GM19467 (cell line): ENCODE results near the gene IQSEC3.
"Not testable (repeated sequence)": the region's sequence is repeated elsewhere in the genome, so short reads cannot be mapped to it uniquely, and the experiment has no call there.

Experiments
- ATAC-seq: cut with Tn5 transposase; IDR thresholded peaks from one replicate; pipeline ENCODE4 v1.9.1; 2021; ENCODE audit warnings: mild to moderate bottlenecking, moderate library complexity; ENCODE audit not compliant: unreplicated experiment

Gene IQSEC3

DNA sequence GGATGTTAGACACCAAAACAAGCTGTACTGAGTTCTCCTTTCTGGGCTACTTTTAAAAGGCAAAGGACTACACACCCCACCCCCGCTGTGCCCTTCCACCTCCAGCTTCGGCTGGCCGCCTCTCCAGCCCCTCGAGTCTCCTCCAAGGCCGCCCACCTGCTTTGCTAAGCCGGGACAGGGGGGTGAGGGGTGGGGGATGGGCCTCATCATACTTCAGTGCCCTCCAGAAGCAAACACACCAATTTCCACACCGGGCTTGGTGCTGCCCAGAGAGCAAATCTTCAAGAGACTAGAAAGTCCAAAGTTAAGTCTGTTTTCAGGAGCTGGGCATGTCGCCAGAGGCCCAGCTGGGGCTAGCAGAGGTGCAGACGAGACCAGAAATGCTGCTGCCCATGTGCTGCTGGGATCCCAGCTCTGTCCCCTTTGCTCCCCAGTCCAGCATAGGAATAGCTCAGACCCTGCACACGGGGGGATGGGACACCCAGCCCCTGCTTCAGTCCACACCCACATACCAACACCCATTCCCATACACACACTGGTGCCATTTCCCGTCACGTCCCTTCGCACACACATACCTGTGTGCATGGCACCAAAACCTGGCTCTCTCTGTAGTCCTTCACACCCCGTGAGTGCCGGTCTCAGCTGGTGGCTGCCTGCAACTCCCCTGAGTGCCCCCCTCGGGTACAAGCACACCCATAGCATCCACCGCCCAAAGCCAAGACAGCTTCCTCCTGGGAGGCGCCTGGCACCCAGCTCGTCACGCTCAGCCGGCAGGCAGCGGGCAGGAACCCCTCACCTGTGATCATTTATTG is 146.4 kb downstream of the IQSEC3 start:
- no peak for ATAC-seq

DNA sequence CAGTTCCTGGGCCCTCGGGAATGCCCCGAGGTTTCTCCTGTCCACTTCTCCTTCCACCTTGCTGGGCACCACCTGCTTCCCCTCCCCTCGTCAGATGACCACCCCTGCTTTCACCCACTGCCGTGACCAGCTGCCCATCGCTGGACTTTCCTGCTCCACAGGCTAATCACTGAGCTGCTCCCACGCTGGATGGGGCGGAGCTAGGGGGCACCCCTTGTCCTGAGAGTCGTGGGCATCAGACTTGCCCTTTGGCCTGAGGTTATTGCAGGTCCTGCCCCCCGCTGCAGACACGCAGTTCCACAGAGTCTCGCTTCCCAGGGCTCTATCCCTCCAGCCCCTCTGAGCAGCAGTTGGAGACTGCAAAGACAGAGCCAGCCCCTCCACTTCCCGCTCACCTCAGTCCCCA is 147.0 kb downstream of the IQSEC3 start:
- ATAC-seq: no peak

DNA sequence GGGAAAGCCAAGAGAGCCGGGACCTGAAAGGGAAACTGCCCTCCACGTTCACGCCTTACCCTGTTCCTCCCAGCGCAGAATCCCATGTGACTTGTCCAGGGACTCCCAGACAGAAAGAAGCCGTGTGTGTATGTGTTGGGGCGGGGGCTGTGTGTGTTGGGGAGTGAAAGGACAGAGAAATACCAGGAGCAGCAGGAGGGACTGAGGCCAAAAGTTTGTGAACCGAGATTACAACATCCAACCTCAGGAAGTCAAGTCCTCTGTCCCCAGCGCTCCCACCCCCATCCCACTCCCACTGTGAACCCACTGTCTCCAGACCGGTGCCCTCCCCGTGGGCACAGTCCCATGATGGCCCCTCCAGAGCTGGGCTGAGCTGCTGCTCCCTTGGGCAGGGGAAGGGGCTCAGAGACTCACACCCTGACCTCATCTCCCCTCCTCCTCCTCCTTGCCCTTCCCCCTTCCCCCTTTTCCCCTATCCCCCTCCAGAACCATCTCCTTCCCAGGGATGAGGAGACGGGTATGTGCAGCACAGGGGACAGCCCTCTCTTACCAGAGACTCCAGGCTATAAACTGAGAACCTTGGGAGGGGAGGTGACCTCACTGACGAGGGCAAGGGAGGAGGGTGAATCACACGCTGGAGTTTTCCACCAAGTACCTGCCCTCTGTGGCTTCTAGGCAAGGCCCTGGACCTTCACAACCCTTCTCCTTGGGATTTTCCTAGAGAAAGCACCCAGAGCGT is 147.6 kb downstream of the IQSEC3 start, which contains the start of gene SLC6A12:
TSS of gene SLC6A12 (minus strand) at position 155 of the 739 bp plus-strand sequence. CDS start 4,171 bp downstream, outside the sequence.
- no peak for ATAC-seq

DNA sequence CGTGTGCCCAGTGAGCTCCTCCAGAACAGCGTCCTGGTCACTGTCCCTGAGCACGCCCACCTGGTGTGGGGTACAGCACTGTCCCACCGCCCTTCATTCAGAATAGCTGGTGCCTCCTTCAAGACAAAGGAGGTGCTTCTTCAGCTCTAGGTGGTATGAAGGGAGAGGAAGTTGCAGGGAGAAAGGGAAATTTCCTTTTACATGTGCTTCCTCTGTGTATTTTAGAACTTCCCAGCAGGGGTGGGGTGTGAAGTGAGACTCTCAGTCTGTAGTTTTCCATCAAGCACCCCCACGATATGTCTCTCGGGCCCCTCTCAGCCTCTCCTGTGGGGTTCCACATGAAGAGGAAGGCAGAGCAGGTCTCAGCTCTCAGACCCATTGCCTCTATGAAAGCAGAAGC is 148.5 kb downstream of the IQSEC3 start:
- ATAC-seq: no peak

DNA sequence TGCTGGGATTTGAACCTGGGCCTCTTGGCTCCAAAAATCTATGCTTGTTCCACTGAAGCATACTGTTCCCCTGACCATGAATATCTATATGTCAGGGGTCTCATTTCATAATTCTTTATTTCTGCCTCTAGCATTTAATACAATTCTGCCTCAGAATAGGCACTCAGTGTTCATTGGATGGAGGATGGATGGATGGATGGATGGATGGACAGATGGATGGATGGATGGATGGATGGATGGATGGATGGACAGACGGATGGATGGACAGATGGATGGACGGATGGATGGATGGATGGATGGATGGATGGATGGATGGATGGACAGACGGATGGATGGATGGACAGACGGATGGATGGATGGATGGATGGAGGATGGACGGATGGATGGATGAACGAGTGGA is 150.5 kb downstream of the IQSEC3 start:
- ATAC-seq: not testable (repeated sequence)

DNA sequence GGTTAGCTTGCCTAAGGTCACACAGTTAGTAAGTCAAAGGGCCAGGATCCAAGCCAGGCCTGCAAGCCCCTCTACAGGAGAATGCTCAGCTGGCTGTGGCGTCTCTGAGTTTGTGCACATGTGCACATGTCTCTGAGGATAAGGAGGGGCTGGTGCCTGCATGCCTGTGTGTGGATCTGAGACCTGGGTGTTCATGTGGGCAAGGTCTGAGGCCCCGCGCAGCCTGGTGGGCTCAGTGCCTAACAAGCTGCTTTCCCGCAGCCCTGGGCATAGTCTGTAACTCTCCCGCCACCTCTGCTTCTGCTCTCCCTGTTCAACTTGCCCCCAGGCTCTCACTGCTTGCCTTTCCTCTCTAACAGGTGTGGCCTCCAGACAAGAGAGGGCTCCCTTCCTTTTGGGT is 151.7 kb downstream of the IQSEC3 start:
- no peak for ATAC-seq

DNA sequence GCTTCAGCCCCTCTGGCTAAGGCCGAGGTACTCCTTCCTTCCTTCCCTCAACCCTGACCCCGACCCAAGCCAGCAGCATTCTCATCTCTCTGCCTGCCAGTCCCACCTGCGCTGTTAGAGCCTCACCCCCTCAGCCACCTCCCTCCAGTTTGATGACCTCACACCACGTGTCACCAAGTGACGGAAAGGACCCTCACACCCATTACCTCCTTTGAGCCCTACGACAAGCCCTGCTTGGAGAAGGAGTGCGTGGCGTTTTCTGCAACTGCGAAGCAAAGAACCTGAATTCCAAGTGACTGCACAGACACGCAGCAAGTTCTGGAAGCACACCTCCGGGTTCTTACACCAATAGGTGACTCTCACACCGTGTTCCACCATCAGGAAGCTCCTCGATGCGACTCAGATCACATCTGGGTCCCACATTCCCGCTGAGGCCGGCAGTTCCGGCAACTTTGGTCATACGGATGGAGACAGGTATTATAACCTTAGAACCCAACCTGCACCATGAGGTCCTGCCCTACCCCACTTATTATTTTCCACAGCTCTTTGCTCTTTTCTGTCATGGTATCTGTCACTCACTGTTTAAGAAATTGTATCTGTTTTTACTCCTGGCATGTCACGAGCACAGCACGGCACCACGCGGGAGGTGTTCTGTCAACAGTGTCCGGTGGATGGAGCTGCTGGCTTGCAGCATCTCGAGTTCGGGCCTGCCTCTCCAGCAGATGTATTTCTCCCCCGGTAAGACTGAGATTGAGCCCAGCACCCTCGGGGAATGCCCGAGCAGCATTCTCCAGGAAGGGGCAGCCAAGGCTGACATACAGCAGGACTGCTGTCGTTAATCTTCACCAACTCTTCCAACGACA is 152.4 kb downstream of the IQSEC3 start:
- no peak for ATAC-seq

DNA sequence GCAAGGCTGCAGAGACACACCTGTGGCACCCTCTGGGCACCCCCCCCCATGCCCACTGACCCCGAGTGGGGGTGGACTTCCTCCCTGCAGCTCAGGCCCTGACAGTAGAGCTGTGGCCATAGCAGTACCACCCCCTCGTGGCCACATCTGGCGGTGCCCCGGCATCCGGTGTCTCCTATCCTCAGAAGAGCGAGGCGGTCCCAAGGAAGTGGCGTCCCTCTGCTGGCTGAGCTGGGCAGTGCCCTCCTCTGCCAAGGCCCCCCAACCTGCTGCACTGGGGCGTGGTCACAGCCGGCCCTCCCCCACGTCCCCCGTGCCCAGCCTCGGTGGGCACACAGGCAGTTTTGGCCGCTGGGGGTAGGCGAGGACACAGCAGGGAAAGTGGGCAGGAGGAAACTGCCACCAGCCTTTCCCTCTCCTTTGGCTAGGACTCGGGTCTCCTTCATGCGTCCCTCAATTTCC is 153.4 kb downstream of the IQSEC3 start:
- peak; percentile 80 for ATAC-seq

DNA sequence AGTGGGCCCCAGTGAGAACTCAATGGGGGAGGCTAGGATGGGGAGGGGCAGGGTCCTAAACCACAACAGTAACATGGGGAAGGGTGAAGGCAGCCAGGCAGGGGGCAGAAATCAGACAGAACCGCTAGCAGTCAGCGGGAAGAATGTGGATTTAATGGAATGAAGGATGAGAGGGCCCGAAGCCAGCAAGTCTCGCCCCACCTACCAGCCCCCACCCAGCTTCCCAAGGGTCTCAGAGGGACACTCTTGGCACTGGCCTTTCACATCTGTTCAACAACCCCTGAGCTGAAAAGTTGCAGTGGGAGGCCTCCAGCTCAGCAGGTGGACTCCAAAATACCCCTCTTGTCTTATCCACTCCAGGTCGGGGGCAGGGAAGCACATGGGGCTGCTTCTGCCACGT is 153.9 kb downstream of the IQSEC3 start:
- no peak for ATAC-seq

DNA sequence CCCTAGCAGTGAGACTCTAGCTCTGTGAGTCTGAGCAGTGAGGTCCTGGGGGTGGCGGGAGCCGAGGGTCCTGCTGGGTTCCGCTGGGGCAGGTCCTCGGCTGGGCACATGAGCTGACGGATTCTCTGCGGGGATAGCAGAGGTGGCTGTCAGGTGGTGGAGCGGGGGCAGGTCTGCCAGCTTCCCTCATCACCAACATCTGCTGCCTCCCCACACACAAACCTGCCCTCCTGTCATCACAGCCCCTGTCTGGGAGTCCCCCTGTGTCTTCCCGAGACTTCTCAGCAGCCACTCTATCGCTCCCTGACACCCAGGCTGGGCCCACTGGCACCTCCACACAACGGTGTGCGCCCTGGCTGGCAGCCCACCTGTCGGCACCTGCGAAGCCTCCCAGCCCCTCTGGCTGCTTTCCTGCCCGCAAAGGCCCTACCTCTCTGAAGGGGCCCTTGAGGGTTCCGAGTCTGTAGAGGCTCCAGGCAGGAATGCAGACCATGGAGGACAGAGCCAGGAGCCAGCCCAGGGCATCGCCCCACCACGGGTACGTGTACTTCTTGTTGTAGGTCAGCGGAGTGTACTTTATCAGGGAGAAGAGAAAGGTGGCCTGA is 154.5 kb downstream of the IQSEC3 start:
- no peak for ATAC-seq

DNA sequence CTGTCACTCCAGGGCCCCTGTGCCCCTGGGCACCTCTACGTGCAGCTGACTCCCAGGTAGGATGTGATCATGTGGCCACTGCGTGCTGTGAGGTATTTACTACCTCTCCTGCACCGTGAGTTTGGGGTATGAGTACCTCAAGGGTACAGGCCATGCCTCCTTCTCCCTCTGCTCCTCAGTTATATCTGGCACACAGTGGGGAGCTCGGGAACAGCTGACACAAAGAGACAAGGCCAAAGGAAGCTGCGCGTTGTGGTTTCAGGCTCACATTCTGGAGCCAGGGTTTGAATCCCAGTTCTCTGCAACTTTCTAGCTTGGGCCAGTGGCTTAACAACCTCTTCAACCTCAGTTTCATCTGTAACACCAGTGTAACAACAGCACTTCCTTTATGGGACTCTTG is 155.2 kb downstream of the IQSEC3 start:
- ATAC-seq: no peak

DNA sequence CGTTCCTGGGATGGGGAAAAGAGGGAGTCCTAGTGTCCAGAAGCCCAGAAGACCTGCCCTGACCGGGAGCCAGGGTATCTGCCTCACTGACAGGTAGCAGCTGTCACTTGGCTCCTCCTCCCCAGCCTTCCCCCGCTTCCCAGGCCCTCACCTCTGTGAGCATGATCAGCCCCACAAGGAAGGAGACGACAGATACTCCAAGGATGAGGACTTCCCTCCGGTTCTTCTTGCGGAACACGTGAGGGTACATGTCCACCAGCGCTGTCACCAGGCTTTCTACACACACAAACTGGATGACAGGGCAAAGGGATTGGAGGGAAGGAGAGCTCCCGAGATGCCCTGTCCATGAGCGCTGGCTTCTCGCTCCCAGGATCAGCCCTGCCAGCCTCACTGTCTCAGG is 157.3 kb downstream of the IQSEC3 start:
- ATAC-seq: no peak

DNA sequence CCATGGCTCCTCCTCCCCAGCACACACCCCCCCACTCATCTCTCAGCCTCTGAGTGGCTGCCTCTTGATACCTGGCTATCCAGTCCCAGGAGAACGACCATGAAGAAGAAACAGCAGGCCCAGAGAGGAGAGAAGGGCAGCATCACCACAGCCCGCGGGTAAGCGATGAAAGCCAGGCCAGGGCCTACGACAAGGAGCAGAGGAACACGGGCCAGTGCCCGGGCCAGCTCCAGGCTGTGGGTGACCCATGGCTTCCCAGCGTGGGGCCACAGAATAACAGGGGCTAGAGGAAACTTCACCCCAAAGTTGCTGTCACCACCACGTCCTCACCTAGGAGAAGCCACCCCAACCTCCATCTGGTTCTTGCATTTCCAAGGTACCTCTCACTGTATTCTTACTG is 157.8 kb downstream of the IQSEC3 start:
- ATAC-seq: no peak

DNA sequence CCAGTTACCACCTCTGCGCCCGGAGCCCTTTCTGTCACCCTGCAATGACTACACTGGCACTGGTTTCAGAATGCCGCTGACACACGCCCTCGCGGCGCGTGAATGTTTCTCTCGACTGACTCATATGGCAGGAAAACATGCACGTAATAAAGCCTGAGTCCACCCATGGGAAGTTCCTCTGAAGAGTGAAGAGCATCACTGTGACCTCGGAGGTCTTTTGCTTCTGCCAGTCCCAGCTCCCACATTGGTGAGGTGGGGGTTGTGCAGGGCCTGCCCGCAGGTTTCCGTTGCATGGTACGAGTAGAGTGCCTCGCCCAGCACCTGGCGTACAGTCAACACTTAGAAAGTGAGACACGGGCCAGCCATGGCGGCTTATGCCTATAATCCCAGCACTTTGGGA is 158.4 kb downstream of the IQSEC3 start:
- ATAC-seq: no peak

DNA sequence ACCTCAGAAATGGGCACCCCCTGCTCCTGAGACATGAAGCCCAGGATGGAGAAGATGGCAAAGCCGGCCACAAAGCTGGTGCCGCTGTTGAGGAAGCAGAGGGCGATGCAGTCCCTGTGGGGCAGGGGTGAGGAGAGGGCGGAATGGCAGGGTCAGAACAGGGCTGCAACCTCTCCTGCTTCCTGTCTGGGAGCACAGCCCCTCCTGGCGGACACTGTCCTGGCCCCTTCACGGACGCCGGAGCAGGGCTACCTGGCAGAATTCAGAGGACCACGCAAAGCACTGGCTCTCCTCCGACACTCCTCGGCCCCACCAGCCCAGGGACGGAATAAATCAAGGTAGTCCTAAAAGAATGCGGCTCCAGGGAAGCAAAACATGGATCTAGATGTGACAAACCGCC is 159.8 kb downstream of the IQSEC3 start:
- ATAC-seq: no peak

DNA sequence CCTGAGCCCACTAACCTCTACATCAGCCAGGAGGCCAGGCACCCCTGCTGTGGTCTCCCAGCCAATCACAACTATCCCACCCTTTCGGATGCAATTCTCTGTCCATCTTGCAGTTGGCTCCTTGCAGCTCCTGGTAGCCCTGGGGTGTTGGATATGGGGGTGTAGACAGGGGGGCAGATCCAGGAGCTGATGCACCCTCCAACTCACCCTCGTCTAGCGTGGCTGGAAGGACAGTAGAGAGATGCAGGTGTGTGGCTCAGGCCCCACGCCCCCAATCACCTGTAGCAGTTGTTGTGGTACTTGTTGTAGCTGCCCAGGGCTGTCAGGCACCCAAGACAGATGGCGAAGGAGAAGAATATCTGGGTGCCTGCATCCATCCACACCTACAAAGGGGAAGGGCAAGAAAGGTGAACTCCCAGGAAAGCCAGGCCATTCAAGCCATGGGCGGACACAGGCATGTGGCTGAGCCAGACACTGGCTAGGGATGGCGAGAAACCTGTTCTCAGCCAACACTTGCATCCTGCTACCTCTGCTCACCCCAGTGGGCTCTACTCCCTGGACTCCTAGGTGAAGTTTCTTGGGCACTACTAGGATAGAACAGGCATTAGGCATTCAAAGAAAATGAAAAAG is 160.8 kb downstream of the IQSEC3 start:
- no peak for ATAC-seq
